GM23338 (cell line): Measurements from ENCODE around the gene URAD. TPM values are rescaled to one million over a fixed set of nuclear protein-coding genes. Genes with fewer than 3 reads are reported as not detected.
A peak's percentile ranks its signal among the peaks of the same experiment; 100 is the strongest.

ENCODE experiments used
- ATAC-seq: fragments of 200-7000 bp; cut with Tn5 transposase; 3 replicates; pipeline ENCODE4 v1.9.1; 2020
- DNase-seq: peaks from one replicate; pipeline ENCODE4 v3.0.0-alpha.2; 2015; ENCODE audit warnings: low spot score
- H2AFZ ChIP-seq: fragments of 200-600 bp; sonication (generic); 2 replicates; pipeline ENCODE4 v1.8.0; 2016; ENCODE audit warnings: antibody characterized with exemption, mild to moderate bottlenecking, moderate library complexity
- H3F3A ChIP-seq: fragments of 200-600 bp; sonication (generic); replicated peaks from 2 replicates; pipeline ENCODE4 v1.8.0; 2017; ENCODE audit warnings: antibody characterized with exemption, mixed run types, low read depth
- H3K27ac ChIP-seq: fragments of 200-600 bp; sonication (generic); 2 replicates; pipeline ENCODE4 v1.6.1; 2016; ENCODE audit warnings: low read depth
- H3K27me3 ChIP-seq: fragments of 200-600 bp; sonication (generic); 2 replicates; pipeline ENCODE4 v1.8.0; 2016; ENCODE audit warnings: mild to moderate bottlenecking, mixed run types, moderate library complexity; ENCODE audit not compliant: insufficient read depth
- H3K36me3 ChIP-seq: fragments of 200-600 bp; sonication (generic); 2 replicates; pipeline ENCODE4 v1.8.0; 2016; ENCODE audit warnings: mild to moderate bottlenecking; ENCODE audit not compliant: insufficient read depth
- H3K4me1 ChIP-seq: fragments of 200-600 bp; sonication (generic); 2 replicates; pipeline ENCODE4 v1.8.0; 2016; ENCODE audit warnings: mild to moderate bottlenecking, moderate library complexity; ENCODE audit not compliant: insufficient read depth
- H3K4me2 ChIP-seq: fragments of 200-600 bp; sonication (generic); 2 replicates; pipeline ENCODE4 v1.7.1; 2017; ENCODE audit warnings: mixed run types
- H3K4me3 ChIP-seq: fragments of 200-600 bp; sonication (generic); 2 replicates; pipeline ENCODE4 v1.6.1; 2016; ENCODE audit warnings: mixed run types
- H3K79me2 ChIP-seq: fragments of 200-600 bp; sonication (generic); replicated peaks from 2 replicates; pipeline ENCODE4 v1.8.0; 2017; ENCODE audit warnings: mild to moderate bottlenecking; ENCODE audit not compliant: insufficient read depth
- H3K9me2 ChIP-seq: fragments of 200-600 bp; sonication (generic); 2 replicates; pipeline ENCODE4 v1.8.0; 2017; ENCODE audit not compliant: insufficient read depth
- H4K20me1 ChIP-seq: fragments of 200-600 bp; sonication (generic); replicated peaks from 2 replicates; pipeline ENCODE4 v1.8.0; 2017; ENCODE audit warnings: mild to moderate bottlenecking; ENCODE audit not compliant: insufficient read depth
- H3K27ac Mint-ChIP-seq: 2 replicates; pipeline ENCODE4 v1.8.0; 2020; ENCODE audit warnings: inconsistent platforms, mild to moderate bottlenecking, moderate library complexity, mixed read lengths
- H3K27me3 Mint-ChIP-seq: 3 replicates; pipeline ENCODE4 v1.8.0; 2022; ENCODE audit warnings: low read depth, mild to moderate bottlenecking, moderate library complexity, mixed read lengths, inconsistent platforms; ENCODE audit not compliant: insufficient read depth, poor library complexity
- H3K36me3 Mint-ChIP-seq: 3 replicates; pipeline ENCODE4 v1.8.0; 2021; ENCODE audit warnings: low read depth, mild to moderate bottlenecking, inconsistent platforms, moderate library complexity, mixed read lengths
- H3K4me1 Mint-ChIP-seq: 3 replicates; pipeline ENCODE4 v1.8.0; 2020; ENCODE audit warnings: mild to moderate bottlenecking, inconsistent platforms, mixed read lengths
- H3K4me3 Mint-ChIP-seq: 3 replicates; pipeline ENCODE4 v1.8.0; 2021; ENCODE audit warnings: moderate library complexity, mild to moderate bottlenecking, inconsistent platforms, mixed read lengths
- H3K9me3 Mint-ChIP-seq: 3 replicates; pipeline ENCODE4 v1.8.0; 2020; ENCODE audit warnings: moderate library complexity, mild to moderate bottlenecking, inconsistent platforms, mixed read lengths
- CREB1 ChIP-seq: fragments of 250-450 bp; sonication (Bioruptor Pico); IDR thresholded peaks from 2 replicates; pipeline ENCODE4 v1.5.0; 2020; ENCODE audit warnings: low read depth, mild to moderate bottlenecking, moderate library complexity
- EZH2 ChIP-seq: fragments of 200-600 bp; sonication (generic); IDR thresholded peaks from one replicate; pipeline ENCODE4 v1.8.0; 2017; ENCODE audit warnings: antibody characterized with exemption, mild to moderate bottlenecking, low read depth; ENCODE audit not compliant: unreplicated experiment
- EZH2phosphoT487 ChIP-seq: fragments of 200-600 bp; sonication (generic); IDR thresholded peaks from one replicate; pipeline ENCODE4 v1.8.1; 2018; ENCODE audit warnings: antibody characterized with exemption; ENCODE audit not compliant: unreplicated experiment
- JUNB ChIP-seq: IDR thresholded peaks from one replicate; pipeline ENCODE4 v1.6.1; 2016; ENCODE audit warnings: antibody characterized with exemption; ENCODE audit not compliant: unreplicated experiment
- NANOG ChIP-seq: IDR thresholded peaks from 2 replicates; pipeline ENCODE4 v1.6.1; 2016; ENCODE audit warnings: antibody characterized with exemption, borderline replicate concordance
- POLR2AphosphoS5 ChIP-seq: IDR thresholded peaks from 2 replicates; pipeline ENCODE4 v1.6.1; 2016; ENCODE audit warnings: antibody characterized with exemption, low read depth
- STAT1 ChIP-seq: IDR thresholded peaks from one replicate; pipeline ENCODE4 v1.6.1; 2016; ENCODE audit warnings: antibody characterized with exemption; ENCODE audit not compliant: unreplicated experiment
- ZNF114 ChIP-seq: fragments of 250-450 bp; sonication (Bioruptor Pico); IDR thresholded peaks from 2 replicates; pipeline ENCODE4 v1.5.0; 2020; ENCODE audit warnings: mild to moderate bottlenecking, moderate library complexity
- polyA plus RNA-seq: library from polyadenylated mRNA; unstranded; fragments of >200 nt; fragmentation: Nextera tagmentation; extraction: Ambion mirVana; gene quantifications from 2 replicates; pipeline ENCODE4 v1.2.1, GENCODE V29; 2016
- total RNA-seq: library from RNA; depleted of rRNA; stranded (reverse); fragments of >200 nt; shearing (Covaris generic); gene quantifications from 2 replicates; pipeline ENCODE4 v1.2.3, GENCODE V29; 2014
- TF ChIP-seq, protein P1 (sequence below): fragments of 250-450 bp; sonication (Bioruptor Pico); IDR thresholded peaks from 2 replicates; pipeline ENCODE4 v1.5.0; 2020; ENCODE audit warnings: mild to moderate bottlenecking, moderate library complexity

The URAD gene
- total and polyA plus RNA-seq, 2 experiments from 2014 or later: not detected

DNA sequence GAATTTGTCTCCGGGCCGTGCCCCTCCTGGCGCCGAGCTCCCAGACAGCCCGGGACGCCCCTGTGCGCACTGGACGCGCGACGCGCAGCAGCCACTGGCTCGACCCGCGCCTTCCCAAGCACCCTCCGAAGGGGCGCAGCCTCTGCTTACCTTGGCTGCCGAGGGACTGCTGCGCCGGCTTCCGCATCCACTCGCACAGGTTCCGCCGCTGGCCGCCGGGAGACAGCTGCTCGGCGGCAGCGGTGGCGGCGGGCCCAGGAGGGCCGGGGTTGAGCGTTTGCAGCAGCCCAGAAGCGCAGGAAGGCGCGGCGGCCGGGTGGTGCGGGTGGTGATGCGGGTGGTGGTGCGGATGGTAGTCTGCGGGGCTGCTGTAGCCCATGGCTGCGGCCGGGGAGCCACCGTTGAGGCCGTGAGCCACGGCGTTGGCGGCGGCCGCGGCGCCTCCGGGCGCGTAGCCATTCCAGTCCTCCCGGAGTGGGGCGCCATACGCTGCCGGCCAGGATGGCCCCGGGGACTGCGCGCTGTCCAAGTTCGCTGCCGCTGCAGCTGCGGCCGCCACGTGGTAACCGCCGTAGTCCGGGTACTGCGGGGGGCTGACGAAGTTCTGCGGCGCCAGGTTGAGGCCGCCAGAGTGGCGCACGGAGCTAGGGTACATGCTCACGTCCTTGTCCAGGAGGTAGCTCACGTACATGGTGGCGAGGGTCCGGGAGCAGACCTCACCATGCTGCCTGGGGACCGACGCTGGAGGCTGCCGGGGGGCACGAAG, 20.0 kb downstream of the URAD start (continued):
- TF ChIP-seq, protein P1, sequence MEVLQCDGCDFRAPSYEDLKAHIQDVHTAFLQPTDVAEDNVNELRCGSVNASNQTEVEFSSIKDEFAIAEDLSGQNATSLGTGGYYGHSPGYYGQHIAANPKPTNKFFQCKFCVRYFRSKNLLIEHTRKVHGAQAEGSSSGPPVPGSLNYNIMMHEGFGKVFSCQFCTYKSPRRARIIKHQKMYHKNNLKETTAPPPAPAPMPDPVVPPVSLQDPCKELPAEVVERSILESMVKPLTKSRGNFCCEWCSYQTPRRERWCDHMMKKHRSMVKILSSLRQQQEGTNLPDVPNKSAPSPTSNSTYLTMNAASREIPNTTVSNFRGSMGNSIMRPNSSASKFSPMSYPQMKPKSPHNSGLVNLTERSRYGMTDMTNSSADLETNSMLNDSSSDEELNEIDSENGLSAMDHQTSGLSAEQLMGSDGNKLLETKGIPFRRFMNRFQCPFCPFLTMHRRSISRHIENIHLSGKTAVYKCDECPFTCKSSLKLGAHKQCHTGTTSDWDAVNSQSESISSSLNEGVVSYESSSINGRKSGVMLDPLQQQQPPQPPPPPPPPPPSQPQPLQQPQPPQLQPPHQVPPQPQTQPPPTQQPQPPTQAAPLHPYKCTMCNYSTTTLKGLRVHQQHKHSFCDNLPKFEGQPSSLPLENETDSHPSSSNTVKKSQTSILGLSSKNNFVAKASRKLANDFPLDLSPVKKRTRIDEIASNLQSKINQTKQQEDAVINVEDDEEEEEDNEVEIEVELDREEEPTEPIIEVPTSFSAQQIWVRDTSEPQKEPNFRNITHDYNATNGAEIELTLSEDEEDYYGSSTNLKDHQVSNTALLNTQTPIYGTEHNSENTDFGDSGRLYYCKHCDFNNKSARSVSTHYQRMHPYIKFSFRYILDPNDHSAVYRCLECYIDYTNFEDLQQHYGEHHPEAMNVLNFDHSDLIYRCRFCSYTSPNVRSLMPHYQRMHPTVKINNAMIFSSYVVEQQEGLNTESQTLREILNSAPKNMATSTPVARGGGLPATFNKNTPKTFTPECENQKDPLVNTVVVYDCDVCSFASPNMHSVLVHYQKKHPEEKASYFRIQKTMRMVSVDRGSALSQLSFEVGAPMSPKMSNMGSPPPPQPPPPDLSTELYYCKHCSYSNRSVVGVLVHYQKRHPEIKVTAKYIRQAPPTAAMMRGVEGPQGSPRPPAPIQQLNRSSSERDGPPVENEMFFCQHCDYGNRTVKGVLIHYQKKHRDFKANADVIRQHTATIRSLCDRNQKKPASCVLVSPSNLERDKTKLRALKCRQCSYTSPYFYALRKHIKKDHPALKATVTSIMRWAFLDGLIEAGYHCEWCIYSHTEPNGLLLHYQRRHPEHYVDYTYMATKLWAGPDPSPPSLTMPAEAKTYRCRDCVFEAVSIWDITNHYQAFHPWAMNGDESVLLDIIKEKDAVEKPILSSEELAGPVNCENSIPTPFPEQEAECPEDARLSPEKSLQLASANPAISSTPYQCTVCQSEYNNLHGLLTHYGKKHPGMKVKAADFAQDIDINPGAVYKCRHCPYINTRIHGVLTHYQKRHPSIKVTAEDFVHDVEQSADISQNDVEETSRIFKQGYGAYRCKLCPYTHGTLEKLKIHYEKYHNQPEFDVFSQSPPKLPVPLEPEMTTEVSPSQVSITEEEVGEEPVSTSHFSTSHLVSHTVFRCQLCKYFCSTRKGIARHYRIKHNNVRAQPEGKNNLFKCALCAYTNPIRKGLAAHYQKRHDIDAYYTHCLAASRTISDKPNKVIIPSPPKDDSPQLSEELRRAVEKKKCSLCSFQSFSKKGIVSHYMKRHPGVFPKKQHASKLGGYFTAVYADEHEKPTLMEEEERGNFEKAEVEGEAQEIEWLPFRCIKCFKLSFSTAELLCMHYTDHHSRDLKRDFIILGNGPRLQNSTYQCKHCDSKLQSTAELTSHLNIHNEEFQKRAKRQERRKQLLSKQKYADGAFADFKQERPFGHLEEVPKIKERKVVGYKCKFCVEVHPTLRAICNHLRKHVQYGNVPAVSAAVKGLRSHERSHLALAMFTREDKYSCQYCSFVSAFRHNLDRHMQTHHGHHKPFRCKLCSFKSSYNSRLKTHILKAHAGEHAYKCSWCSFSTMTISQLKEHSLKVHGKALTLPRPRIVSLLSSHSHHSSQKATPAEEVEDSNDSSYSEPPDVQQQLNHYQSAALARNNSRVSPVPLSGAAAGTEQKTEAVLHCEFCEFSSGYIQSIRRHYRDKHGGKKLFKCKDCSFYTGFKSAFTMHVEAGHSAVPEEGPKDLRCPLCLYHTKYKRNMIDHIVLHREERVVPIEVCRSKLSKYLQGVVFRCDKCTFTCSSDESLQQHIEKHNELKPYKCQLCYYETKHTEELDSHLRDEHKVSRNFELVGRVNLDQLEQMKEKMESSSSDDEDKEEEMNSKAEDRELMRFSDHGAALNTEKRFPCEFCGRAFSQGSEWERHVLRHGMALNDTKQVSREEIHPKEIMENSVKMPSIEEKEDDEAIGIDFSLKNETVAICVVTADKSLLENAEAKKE (CRISPR knock-in tag): no peak
- TF ChIP-seq STAT1: no peak
- TF ChIP-seq ZNF114 (CRISPR knock-in tag): no peak
- TF ChIP-seq EZH2: peak; percentile 77
- peak; percentile 73 for TF ChIP-seq EZH2phosphoT487
- 0 out of 2 replicates have a peak, but pooled peaks have one; percentile 54 for TF ChIP-seq CREB1 (CRISPR knock-in tag)
- TF ChIP-seq POLR2AphosphoS5: no peak
- no peak for TF ChIP-seq NANOG
- no peak for TF ChIP-seq JUNB

- Histone ChIP-seq H3K36me3 (no peaks in the 10 kb centered on the region; the same call in 1 of the 2 replicates), H2AFZ (no peak overlapping the region), H4K20me1 (peaks cover 46% of the 10 kb centered on the region), H3K4me2 (peak overlapping the region; percentile 73), H3K4me3 (peak overlapping the region; percentile 41), H3K27me3 (peaks cover 100% of the 10 kb centered on the region), H3K27ac (no peak overlapping the region), H3K4me1 (peaks cover 67% of the 10 kb centered on the region), H3K9me2 (no peaks in the 10 kb centered on the region), H3K79me2 (no peaks in the 10 kb centered on the region), H3F3A (peaks cover 52% of the 10 kb centered on the region)
- Mint-ChIP-seq H3K27ac (no peak overlapping the region), H3K27me3 (peaks cover 100% of the 10 kb centered on the region), H3K4me3 (peak overlapping the region; percentile 57), H3K36me3 (no peaks in the 10 kb centered on the region; the same call in 2 of the 3 replicates), H3K9me3 (no peaks in the 10 kb centered on the region; the same call in 2 of the 3 replicates), H3K4me1 (peaks cover 60% of the 10 kb centered on the region)
- ATAC-seq (no peak), DNase-seq (peak; percentile 49)
- TF ChIP-seq, protein P1 (CRISPR knock-in tag): no peak
- TF ChIP-seq POLR2AphosphoS5 (no peak), EZH2 (peak; percentile 75)
Observed at GRCh38 chr13:27967736-27968315, 20.7 kb downstream of the URAD start.
